Right ventricle myocardium superior (tissue), 1 donor: ENCODE data around the gene DGCR6. TPM values are rescaled to one million over a fixed set of nuclear protein-coding genes. Genes with fewer than 3 reads are reported as not detected.
"Not testable (repeated sequence)": the region's sequence is repeated elsewhere in the genome, so short reads cannot be mapped to it uniquely, and the experiment has no call there.

ENCODE experiments used
- ATAC-seq: fragments of 200-7000 bp; cut with Tn5 transposase; one replicate; pipeline ENCODE4 v1.9.1; 2020; ENCODE audit warnings: mild to moderate bottlenecking; ENCODE audit not compliant: poor library complexity
- DNase-seq: peaks from one replicate; pipeline ENCODE4 v3.0.0-alpha.2; 2020
- intact Hi-C: fragments of 100-400 bp; cut with DNase I; formaldehyde crosslinking; loops from one replicate; pipeline ENCODE4 v1.11.2; 2022
- long read RNA-seq: library from polyadenylated mRNA; unstranded; transcript quantifications from one replicate; pipeline ENCODE4 v2.0.0, GENCODE V29; 2021
- total RNA-seq: library from RNA; stranded (reverse); fragmentation: NEBNext Ultra II Directional; extraction: Animal tissue kit (Norgen Biotek cat#: 25700); gene quantifications from one replicate; pipeline ENCODE4 v1.2.1, GENCODE V29; 2021
- donor health status: DM: no; HTN: yes; CAD: no; lungs with severe emphysema.

Gene DGCR6
- total RNA-seq = 13.8 TPM
- long read RNA-seq, partial matches to known transcripts = 0 of 2 reads
- long read RNA-seq, other reads (novel, unspliced or antisense) = 0 of 2 reads

- ATAC-seq (peak; percentile 99), DNase-seq (no peak)
- intact Hi-C loops = no loop called here
Observed at GRCh38 chr22:18905540-18906409, at the start of gene DGCR6. Gene DGCR6, plus strand, starts transcription at chr22:18906320. Its CDS starts 55 bp downstream, at chr22:18906375.

DNA sequence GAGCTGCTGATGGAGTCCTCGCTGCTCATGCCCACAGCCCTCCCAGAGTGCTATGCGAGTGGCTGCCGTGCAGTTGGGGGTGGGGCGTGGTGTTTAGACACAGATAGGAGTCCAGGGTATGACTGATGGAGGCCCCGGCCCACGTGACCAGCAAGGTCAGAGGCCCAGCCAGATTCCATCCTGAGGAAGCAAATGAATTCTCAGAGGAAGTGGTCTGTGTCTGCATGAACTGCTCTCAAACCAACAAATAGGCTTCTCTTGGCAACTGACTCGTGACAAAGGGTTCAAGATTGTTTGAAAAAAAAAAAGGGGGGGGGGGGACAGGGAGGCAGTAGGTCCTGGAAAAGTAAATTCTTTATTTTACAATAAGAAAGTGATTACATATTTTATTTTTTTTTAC lies 46.8 kb upstream of the DGCR6 start:
- intact Hi-C loops, DNase-seq, ATAC-seq: not testable (repeated sequence)

- ATAC-seq, intact Hi-C loops: not testable (repeated sequence)
- DNase-seq = peak; percentile 37
Observed at GRCh38 chr22:18881260-18881659, 24.9 kb upstream of the DGCR6 start.

DNA sequence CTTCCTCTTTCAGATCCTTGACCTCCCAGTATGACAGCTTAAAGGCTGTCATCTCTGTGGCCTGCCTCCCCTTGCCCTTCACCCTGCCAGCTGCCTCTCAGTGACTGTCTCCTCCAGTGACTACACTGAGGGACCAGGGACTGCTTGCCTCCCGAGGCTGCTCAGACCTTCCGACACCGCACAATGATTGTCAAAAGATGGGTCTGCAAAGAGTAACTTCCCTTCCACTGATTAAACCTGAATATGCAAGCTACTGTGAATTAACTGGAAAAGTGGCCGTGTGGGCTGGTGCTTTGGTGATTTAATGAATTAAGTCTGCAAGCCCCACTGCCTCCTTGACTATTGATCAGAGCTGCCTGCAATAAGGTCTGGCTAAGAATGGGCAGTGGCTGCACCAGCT lies 21.7 kb upstream of the DGCR6 start:
- DNase-seq, intact Hi-C loops, ATAC-seq: not testable (repeated sequence)

DNA sequence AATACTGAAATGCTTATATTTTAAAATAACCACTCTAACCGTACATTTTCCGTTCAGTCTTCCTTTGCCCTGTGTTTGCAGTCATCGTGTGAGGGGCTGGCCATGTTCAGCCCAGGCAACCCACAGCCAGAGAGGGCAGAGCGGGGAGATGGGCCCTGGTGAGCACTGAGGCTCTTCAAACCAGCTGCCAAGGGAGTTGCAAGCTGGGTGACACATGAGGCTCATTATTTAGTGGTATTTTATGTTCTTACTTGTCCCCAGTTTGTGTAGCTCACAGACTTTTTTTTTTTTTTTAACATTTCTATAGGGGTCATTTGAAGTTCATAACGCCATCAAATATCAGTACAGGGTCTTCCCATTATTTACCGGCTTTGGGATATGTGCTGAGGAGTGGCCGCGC lies 18.0 kb upstream of the DGCR6 start:
- intact Hi-C loops = no loop called here
- no peak for DNase-seq
- ATAC-seq = no peak

GRCh38 chr22:18890510-18891192 lies 15.5 kb upstream of the DGCR6 start:
- DNase-seq, intact Hi-C loops: not testable (repeated sequence)
- peak; percentile 51 for ATAC-seq

- ATAC-seq, DNase-seq, intact Hi-C loops: not testable (repeated sequence)
Observed at GRCh38 chr22:18893775-18894174, 12.3 kb upstream of the DGCR6 start.

DNA sequence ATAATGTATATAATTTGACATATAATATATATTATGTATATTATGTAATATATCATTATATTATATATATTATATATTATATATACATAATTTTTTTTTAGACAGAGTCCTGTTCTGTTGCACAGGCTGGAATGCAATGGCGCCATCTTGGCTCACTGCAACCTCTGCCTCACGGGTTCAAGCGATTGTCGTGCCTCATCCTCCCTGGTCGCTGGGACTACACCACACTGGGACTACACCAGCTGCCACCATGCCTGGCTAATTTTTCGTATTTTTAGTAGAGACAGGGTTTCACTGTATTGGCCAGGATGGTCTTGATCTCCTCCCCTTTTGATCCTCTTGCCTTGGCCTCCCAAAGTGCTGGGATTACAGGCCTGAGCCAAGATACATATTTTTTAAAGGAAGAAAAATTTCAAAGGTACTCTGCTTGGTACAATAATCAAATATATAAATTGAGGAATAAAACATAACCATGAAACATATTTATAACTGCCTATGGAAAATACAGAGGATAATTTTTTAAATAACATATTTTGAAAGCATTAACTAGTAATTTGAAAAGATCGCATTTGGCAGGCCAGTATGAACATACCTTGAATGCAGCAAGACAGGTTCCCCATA lies 10.0 kb upstream of the DGCR6 start:
- DNase-seq = peak; percentile 24
- intact Hi-C loops, ATAC-seq: not testable (repeated sequence)

- DNase-seq, intact Hi-C loops: not testable (repeated sequence)
- ATAC-seq = peak; percentile 61
Observed at GRCh38 chr22:18906410-18906745, 258 bp downstream of the DGCR6 start.

DNA sequence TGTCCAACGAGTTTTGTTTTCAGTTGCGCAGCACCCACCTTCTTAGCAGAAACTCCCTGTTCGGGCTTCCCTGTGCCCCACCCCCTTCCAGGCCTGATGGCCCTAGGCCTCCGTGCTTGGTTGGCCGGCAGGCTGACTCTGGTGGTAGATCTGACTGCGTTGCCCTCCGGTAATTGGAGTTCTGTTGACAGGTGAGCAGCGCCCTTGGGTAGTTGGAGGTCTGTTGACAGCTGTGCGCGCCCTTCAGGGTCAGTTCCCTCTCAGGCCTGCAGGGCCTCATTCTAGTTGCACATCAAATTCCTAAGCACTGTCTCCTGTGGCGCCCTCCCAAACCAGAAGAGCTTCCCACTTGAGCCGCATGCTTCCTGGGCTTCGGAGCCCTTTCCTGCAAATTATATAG lies 776 bp downstream of the DGCR6 start:
- intact Hi-C loops = no loop called here
- ATAC-seq = peak; percentile 21
- DNase-seq = no peak

DNA sequence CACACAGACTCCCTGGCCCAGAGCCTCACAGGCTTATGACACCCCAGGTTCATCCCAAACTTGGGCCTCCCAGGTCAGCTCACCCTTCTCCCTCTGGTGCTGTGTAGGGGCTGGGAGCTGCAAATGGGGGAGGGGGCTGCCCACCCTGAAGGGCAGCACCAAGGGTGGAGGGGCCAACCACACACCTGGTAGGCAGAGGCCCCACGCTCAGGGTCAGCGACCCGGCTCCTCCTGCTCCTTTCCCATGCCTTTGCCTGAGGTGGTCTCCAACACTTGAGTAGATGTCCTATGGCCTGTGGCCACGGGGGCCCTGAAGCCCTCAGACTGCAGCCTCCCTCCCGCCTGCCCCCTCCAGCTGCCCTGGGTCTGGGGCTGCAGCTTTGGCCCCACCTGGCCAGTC lies 3.4 kb downstream of the DGCR6 start:
- intact Hi-C loops = no loop called here
- no peak for ATAC-seq
- DNase-seq = no peak

DNA sequence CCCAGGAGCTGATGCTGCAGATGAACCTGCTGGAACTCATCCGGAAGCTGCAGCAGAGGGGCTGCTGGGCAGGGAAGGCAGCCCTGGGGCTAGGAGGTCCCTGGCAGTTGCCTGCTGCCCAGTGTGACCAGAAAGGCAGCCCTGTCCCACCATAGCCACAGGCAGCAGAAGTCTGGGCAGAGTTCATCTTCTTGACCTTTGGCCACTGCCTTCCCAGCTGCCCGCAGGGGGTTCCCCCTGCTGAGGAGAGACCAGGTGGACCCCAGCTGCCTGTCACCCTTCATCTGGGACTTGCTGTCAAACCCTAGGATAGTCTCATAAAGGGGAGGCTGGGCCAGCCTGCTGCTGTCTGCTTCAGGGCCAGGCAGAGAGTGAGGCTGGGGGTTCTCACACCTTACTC lies 5.4 kb downstream of the DGCR6 start:
- ATAC-seq, intact Hi-C loops: not testable (repeated sequence)

GRCh38 chr22:18912264-18912946 lies 6.3 kb downstream of the DGCR6 start:
- DNase-seq, intact Hi-C loops: not testable (repeated sequence)
- peak; percentile 40 for ATAC-seq

More for the DNA sequence above, 5.4 kb downstream of the DGCR6 start:
- DNase-seq = not testable (repeated sequence)

DNA sequence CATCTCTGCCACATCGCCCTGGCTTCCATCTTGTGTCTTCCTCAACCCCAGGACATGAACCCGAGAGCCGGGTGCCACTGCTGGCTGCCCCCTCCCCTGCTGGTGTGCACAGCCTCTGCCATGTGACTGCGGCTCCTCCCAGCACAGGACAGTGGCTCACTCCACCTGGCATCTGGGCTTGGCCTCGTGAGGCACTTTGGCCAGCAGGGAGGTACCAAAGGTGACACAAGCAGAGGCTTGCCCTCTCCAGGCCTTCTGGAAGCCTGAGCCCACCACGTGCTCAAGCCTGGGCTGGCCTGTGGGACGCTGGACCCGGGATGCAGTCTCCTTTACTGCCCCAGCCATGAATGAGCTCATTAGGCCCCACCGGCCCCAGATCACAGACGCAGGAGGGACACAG lies 8.4 kb downstream of the DGCR6 start:
- DNase-seq, ATAC-seq, intact Hi-C loops: not testable (repeated sequence)

DNA sequence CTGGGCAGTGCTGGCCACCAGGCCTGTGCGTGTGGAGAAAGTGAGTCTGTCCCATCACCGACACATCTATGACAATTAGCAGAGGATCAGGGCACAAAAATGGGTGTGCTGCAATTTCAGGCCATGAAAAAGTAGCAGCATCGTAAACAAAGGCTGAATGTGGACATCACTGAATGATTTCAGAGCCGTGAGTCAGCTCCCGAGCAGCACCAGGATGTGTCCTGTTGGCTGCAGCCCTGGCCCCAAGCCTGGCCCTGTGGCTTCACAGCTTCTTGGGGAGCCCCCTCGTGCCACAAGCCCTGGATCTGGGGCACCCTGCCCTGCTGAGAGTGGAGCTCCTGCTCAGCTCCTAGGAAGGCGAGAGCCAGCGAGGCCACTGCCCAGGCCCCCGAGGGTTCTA lies 9.4 kb downstream of the DGCR6 start:
- DNase-seq, intact Hi-C loops, ATAC-seq: not testable (repeated sequence)

- intact Hi-C loops = not testable (repeated sequence)
Observed at GRCh38 chr22:18917818-18918217, 11.7 kb downstream of the DGCR6 start.

DNA sequence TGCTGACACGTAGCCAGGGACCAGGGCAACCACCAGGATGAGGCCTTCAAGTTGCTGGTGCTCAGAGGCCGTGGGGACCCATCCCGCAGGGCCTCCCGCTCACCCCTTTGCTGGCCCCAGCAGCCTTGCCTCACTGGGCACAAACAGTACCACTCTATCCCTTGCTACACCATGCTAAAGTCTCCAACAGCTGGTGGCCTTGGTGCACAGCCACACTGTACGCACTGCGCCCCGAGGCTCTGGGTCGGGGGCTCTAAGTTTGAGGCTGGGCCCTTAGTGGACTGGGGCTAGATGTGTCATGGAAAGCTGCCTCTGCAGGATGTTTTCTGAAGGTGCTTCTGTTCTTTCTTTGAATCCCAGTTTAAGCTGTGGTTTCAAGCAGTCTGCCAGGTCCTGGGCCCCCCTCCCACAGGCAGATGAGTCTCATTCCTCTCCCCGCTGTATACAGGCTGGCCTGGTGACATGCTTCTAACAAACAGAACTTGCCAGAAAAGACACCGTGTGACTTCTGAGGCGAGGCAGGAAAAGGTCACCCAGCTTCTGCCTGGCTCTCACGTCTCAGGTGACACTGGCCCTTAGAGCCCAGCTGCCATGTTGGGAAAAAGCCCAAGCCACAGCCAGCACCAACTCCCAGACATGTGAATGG lies 14.3 kb downstream of the DGCR6 start:
- intact Hi-C loops, DNase-seq, ATAC-seq: not testable (repeated sequence)

More at GRCh38 chr22:18917818-18918217, 11.7 kb downstream of the DGCR6 start:
- not testable (repeated sequence) for ATAC-seq, DNase-seq
